Stimulated activated CD4-positive, alpha-beta T cell treated with anti-CD3 and anti-CD28 coated beads, Interleukin-4, amount 100 ng/mL, for 4 hours (primary cell): ENCODE results near the gene PRRG3.

Experiments used
- DNase-seq, 2 experiments: peaks; one replicate each; pipeline ENCODE4 v3.0.0-alpha.2; 2020

The PRRG3 gene

DNA sequence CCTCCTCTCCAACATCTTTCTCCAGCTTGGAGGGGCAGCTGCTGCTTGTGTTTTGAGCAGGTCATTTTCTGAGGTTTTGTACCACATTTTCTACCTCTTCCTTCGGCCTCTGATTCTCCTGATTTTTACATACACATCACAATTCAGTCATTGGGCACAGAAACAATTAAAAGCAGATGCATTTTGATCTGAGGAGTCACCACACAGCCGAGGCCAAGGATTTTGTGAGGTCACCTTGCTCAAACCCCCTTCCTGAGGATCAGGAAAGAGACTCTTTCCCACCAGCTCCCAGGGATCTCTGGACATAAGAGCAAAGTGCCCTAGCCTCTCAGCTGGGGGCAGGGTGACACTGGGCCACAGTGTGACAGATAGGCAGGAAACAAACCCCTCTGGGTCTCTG lies 15.2 kb downstream of the PRRG3 start:
- no peak for DNase-seq

DNA sequence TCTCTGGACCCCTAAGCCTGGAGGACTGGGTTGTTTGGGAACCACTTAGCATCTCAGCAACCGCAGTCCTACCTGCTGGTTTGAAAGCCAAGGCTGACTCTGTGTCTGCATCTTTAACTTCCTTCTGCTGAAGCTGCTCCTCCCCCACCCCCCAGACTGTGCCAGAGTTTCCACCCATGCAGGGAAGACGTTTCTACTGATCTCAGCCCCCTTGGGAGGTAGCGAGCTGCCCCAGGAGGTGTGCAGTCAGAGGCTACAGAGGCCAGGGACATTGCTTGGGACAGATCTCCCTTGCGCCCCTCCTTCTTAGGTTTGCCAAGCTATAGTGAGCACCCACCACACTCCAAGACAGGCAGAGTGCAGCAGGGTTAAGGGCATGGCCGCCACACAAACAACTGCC lies 15.9 kb downstream of the PRRG3 start:
- DNase-seq: no peak

DNA sequence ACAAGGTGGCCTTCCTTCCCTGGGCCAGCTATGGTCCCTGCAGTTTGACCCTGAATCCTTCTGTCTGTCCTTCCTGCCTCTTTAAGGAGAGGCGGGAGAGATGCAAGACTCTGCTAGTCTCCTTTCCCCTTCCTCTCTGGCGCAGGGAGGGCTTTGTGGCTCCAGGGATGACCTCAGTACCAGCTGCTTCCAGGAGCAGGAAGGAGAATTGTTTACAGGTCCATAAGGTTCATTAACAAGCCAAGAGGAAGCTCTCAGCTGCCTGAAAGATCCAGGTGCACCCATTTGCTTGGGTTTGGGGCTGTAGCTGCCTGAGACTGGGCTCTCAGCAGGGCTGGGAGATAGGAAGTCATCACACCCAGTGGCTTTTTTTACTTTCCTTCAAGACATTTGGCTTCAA lies 16.5 kb downstream of the PRRG3 start:
- no peak for DNase-seq

DNA sequence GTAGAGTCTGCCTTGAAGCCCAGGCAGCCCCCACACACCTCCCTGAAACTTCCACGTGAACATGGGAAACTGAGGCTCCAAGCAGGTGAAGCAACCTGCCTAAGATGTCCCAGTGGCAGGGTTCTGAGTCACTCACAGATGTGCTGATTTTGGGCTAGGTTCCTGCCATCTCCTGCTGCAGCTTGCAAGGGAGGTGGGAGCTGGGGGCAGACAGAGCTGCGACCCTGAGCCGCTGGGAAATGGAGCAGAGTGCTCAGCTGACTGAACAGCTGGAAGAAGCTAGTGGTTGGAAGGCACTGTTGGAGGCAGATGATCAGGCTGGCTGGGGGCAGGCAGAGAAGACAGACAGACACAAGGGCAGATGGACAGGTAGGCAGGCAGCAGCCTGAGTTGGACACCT lies 17.0 kb downstream of the PRRG3 start:
- no peak for DNase-seq

DNA sequence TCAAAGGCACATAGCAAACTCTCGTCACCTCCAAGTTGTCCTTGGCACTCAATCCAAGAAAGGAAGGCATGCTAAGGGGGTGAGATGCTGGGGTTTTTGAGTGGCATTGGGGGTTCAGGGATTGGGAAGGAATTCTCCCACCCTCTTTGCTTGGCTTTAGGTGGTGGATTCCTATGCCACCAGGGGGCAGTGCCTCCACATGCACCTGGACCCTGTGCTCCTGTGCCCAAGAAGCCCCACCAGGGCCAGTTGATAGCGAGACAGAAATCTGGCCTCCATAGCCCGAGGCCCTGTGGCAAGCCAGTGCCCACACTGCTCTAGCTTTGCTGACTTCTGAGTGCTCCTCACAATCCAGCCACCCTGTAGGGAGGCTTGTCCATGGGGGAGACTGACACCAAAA lies 18.6 kb downstream of the PRRG3 start:
- DNase-seq: no peak

DNA sequence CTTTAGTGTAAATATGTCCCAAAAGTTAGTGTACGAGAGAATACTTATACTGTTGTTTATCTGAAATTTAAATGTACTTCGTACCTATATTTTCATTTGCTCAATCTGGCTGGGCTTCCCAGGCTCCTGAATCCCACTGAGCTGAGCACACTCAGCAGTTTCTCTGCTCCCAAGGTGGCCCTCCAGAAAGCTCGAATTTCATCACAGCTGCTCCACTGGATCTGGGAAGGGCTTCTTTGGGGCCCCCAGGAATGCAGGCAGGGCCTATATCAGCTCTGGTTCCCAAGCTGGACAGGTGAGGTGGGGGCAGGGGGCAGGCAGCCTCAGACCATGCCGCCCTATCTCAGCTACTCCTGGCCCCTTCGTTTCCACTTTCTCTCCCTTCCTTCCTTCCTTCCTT lies 19.1 kb downstream of the PRRG3 start:
- DNase-seq: no peak

DNA sequence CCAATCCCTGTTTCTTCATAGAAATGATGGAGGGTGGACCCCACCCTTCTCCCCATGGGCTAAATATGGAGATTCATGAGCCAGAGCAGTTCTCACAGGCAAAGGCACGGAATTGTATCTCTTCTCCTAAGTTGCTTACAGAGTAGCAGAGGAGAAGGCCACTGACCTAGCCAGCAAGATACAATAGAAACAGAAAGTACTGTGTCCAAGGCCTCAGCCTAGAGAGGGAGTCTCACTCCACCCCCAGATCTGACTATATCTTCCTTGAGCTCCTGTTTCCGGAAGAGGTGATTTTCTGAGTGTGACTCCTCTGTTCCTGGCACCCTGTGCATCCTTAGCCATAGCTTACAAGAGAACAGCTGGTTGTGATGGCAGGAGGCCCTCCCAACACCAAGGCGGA lies 20.5 kb downstream of the PRRG3 start, which contains the start of gene FATE1:
FATE1 (plus strand) TSS at position 284 of the 400 bp plus-strand sequence; CDS start at position 369, 85 bp downstream.
- DNase-seq: no peak

DNA sequence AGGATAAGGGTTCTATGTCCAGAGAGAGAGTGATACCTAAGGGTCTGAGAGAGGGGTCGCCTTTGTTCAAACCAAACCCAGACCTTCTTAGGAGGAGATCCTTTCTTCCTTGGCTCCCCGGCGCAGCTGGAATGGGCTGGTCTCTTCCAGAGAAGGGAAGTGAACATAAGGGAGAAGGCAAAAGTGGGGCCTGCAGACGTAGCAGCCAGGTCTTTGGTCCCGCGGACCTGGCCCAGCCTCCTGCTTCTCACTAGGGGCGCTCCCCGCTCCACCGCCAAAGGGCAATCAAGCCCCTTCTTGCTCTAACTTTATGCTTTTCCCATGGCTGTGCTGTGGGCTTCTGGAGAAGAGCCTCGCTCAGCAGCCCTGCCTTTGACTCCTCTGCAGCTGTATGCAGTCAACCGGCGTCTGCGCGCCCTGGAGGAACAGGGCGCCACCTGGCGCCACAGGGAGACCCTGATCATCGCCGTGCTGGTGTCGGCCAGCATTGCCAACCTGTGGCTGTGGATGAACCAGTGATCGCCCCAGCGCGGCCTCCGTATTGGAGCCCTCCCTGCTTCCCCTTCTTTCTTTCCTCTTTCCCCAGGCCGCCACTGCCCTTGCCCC lies 27.1 kb downstream of the PRRG3 start:
- no peak for DNase-seq

DNA sequence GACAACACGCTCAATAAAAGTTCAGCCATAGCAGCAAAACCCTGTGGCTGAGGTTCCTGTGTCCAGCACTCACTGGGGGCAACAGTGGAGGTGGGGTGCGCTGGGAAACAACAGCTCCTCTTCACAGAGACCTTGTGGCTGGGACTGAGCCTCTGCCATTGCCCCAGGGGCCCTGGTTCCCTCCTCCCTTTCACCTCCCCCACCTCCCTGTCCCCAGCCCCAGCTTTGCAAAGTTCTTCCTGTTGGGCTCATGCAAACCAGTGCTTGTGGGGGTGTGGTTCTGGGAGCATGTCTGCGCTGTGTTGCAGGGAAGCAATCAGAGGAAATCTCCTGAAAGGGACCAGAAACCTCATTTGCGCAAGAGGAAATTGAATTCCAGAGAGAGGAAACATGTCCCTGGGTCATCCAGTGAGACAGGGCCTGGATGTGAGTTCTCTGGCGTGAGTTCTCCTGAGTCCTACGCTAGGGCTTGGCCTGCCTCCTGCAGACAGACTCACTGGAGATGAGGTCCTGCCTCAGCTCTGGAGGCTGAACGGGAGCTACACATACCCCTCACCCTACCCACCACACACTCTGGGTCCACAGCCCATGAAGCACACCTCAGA lies 28.0 kb downstream of the PRRG3 start:
- DNase-seq: no peak

DNA sequence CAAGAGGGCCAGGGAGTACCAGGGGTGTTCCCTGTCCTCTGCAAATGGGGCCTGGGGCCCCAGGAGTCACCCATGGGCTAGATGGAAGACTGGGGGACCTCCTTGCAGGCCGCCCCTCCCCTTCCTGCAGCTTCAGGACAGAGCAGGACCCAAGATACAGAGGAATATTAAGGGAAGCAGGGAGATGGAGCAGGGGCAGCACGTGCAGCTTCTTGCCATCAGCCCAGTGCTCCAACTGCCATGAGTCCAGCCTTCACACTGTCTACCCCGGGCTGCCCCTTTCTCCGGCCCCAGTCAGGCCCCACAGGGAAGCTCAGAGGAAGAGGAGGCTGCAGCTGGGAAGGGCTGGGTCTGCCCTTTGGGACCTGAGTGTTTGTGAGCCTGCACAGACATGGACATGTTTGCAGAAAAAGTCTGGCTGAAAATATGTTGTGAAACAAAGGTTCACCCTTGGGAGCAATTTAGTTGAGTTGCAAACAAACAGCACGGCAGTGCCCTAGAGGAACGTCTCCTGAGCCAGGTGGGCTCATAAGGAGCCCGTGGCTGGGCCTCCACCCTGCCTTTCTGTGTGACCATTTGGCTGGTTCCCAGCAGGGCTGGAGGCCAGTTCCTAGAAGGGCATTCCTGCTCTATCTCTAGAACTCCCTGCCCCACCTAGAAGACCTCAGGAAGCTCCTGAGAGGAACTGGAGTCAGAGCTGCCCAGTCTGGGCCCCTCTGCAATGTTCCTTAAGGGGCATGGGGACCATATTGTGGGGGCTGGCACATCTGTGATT lies 29.5 kb downstream of the PRRG3 start:
- DNase-seq: no peak

DNA sequence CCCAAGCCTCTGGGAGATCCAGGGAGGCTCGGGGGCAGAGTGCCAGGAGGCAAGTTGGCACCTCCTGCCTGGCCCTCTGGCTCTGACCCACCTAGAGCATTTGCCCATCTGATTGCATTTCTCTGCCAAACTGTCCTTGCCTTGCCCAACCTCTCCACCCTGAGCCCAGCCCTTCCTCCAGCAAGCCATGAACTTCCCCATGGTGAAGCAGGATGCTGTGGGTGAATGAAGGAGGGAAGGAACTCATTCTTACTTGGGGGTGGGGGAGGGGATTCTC lies 30.0 kb downstream of the PRRG3 start:
- DNase-seq: no peak

DNA sequence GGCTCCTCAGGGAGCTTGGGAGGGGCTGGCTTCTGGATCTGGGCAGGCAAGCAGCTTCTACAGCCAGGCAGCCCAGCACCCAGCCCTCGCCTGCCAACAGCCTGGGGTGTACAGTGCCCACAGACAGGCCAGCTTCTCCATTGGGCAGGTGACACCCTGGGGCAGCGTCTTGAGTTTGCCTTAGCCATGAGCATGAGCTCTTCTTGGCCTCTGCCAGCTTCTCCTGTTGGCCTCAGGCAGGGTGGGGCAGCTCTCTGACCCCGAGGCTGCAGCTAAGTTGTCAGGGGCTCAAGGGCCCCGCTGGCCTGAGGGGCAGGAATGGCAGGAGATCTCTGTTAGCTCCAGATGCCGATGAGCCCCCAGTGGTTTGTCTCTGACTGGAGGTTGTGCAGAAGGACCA lies 31.5 kb downstream of the PRRG3 start:
- DNase-seq: no peak

DNA sequence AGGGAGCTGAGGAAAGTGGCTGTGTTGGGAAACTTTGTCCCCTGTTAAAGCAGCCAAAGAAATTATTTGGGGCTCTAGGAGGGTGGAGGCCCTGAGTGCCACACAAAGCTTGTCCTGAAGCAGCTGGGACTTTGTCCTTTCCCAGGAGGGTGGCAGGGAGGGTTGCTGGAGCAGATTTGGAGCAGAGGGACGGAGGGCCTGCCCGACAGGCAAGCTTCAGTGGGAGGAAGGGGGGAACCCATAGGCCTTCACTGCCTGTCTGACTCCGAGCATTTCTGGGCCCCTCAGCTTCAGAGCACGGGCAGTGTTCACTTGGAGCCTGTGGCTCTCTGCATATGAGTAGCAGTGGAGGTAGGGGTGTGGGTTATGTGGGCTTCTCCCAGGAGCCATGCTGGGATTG lies 32.1 kb downstream of the PRRG3 start:
- no peak for DNase-seq

DNA sequence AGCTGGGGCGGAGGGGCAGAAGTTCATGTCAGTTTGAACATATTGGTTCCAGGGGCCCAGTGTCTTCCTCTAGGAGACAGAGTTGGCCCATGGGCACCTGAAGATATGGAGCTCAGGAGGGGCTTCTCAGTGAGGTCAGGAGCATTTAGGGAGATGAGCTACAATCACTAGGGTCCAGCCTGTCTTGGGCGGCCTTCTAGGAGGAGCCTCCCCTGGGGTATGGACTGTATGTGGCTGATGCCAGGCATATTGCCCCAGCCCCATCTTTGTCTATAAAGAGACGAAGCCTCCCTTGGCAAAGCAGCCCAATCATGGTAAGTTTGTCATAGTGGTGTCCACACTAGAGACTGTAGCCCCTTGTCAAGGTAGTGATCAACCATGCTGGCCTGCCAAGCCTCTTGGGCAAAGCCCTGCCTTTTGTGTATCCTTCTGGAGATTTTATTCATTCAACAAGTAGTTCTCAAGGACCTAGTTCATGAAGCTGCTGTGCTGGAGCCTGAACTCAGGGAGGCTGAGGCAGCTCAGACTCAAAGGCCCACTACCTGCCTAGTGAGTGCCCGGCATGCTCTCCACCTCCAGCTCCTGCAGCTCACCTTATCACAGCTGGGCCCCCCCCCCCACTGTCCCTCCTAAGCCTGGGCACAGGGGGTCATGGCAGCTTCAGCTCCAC lies 33.9 kb downstream of the PRRG3 start:
- DNase-seq: no peak

DNA sequence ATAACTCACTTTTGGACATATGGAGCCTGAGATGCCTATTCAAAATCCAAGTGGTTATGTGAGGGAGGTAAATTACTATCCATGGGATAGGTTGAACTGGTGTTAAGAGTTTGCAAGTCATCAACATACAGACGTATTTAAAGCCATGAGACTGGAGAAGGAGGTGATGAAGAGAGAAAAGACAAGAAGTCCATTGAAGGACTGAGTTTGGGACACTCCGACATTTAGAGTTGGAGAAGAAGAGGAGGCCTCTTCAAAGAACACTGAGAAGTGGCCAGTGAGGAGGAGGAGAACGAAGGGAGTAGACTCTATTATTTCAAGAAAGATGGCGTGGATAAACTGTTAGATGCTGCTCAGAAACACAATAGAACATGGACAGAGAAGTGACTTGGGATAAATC lies 39.2 kb downstream of the PRRG3 start, which contains the start of gene CNGA2:
CNGA2 (plus strand) TSS at position 301 of the 400 bp plus-strand sequence. CDS start 3,738 bp downstream, outside the sequence.
- DNase-seq: no peak

DNA sequence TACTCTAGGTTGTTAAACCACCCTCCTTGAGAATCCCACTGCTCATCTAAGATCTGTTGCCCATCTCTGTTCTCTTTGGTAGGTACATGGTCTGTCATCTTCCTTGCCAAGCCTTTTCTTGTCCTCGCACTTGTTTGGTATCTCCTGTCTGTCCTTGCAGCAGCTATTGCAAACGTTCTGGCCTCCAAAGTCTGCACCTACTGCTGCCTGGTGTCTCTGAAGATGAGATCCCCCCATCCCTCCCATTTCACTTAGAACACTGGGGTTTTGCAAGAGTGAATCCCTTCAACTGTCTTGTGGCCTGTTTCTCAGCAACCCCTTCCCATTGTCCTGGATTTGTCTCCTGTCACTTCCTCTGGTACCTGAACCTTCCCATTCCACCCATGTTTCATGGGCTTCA lies 40.0 kb downstream of the PRRG3 start:
- DNase-seq: no peak

DNA sequence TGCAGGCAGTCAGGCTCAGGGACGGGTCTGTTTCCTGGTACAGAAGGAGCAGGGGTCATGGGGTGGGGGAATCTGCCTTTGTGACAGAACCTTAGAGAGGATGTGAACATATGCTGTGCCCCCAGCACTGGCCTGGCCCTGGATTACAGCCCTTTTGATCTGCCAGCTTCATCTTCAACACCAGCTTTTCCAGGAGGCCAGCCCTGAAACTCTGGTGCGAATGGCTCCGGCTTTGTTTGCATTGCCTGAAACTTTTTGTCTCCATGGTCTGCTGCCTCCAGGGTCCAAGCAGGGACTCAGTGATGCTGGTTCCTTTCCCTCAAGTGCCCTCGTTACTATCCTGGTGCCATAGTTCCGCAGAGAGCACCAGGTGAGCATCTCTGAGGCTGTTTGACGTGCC lies 41.4 kb downstream of the PRRG3 start:
- no peak for DNase-seq

DNA sequence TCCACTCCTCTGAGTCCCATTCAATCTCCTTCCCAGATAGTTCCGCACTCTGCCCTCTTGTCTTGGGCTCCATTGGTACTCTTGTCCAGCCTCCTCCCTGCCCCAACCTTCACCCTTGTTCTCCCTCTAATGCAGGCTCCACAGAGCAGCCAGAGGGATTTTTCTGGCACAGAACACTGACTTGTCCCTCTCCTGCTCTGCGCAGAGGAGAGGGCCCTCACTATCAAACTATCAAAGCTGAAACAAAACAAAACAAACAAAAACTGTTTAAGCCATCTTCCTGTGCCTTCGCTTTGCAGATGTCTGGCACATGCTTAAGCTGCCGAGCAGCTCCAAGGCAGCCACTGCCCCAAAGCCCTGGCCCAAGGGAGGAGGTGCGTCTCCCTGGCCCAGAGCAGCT lies 42.2 kb downstream of the PRRG3 start:
- no peak for DNase-seq

DNA sequence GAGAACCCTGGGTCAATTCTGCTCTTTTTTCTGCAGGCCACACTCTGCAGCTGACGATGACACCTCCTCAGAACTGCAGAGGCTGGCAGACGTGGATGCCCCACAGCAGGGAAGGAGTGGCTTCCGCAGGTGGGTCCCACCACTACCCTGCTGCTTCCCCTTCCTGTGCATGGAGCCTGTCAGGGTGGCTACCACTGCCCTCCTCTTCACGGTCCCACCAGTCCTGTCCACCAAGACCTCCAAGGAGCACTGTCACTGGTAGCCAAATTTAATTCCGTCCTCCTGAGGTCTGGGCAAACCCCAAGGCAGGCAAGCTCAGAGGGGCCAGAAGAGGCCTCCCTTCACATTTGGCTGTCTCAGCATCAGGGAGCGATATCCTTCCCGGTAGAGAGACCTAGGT lies 43.5 kb downstream of the PRRG3 start:
- DNase-seq: no peak

DNA sequence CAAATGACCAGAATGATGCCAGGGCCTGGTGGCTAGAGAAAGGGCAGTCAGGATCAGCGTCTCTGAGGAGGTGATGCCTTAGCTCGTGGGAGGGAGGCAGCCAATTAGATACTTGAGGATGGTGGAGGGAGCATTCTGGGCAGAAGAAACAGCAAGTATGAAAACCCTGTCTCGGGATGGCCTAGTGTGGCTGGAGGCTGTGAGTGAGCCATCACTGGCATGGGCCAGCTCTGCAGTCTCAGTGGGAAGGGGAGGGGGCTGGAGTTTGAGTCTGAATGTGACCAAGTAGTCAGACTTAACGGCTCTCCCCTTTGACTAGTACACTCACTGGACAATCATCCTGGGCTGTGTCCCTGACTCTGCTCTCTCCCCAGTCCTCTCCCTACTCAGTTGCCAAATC lies 46.3 kb downstream of the PRRG3 start:
- no peak for DNase-seq

DNA sequence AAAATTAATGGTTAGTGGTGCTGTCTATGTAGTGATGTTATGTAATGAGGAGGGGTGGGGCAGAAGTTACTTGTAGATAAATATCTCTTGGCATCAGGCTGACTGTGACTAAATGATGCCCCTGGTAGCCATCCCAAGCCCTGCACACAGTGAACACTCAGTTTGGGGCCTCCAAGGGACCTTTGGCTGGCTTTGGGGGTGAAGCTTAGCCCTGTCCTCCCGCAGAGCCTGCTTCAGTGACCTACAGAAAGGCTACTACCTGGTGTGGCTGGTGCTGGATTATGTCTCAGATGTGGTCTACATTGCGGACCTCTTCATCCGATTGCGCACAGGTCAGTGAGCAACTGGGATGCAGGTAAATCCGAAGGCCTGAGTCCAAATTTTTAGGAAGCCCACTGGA lies 47.1 kb downstream of the PRRG3 start:
- no peak for DNase-seq

DNA sequence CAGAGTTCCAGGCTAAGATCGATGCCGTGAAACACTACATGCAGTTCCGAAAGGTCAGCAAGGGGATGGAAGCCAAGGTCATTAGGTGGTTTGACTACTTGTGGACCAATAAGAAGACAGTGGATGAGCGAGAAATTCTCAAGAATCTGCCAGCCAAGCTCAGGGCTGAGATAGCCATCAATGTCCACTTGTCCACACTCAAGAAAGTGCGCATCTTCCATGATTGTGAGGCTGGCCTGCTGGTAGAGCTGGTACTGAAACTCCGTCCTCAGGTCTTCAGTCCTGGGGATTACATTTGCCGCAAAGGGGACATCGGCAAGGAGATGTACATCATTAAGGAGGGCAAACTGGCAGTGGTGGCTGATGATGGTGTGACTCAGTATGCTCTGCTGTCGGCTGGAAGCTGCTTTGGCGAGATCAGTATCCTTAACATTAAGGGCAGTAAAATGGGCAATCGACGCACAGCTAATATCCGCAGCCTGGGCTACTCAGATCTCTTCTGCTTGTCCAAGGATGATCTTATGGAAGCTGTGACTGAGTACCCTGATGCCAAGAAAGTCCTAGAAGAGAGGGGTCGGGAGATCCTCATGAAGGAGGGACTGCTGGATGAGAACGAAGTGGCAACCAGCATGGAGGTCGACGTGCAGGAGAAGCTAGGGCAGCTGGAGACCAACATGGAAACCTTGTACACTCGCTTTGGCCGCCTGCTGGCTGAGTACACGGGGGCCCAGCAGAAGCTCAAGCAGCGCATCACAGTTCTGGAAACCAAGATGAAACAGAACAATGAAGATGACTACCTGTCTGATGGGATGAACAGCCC lies 48.6 kb downstream of the PRRG3 start:
- DNase-seq: no peak

DNA sequence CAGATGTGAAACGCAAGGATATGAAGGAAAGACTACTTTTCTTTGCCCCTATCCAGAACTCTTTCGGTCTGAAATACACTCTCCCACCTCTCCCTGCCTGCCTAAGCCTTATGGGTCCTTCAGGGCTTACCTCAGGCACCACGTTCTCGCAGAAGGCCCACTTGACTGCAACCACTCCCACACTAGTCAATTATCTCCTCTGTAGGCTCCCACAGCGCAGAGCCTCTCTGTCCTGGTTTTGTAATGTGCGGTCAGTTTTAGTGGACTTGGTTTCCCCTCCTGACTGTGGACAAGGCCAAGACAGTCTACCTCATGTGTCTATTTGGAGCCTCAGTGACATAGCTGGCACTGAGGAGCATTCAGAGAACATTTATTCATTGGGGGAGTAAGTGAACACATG lies 50.4 kb downstream of the PRRG3 start:
- DNase-seq: no peak
